ENCODE measurements around the gene KREMEN1.
A peak's percentile ranks its signal among the peaks of the same experiment; 100 is the strongest.

The KREMEN1 gene

DNA sequence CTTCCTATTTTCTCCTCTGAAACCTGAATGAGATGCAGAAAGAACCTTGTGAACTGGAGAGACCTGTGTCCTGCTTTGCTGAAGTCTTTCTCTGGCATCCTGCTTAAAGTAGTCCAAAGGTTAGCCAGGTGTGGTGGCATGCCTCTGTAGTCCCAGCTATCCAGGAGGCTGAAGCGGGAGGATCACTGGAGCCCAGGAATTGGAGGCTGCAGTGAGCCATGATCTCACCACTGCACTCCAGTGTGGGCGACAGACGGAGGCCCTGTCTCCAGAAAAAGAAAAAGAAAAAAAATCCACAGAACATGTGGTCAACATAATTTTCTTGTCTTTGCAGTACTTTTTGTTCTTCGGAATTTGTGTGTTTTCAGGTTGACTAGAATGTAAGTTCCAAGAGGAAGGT lies 2.3 kb upstream of the KREMEN1 start:
- in situ Hi-C loops (cut with HindIII; ENCODE audit: low pct_ligation_motif_present, low sequenced_read_pairs): no loop called here
- H3K36me3 ChIP-seq (replicated peaks): no peaks in the 10 kb centered on the region
- H3K4me3 ChIP-seq (ENCODE audit: low read depth, low read length): no peak overlapping the region
- TF ChIP-seq, protein P1, sequence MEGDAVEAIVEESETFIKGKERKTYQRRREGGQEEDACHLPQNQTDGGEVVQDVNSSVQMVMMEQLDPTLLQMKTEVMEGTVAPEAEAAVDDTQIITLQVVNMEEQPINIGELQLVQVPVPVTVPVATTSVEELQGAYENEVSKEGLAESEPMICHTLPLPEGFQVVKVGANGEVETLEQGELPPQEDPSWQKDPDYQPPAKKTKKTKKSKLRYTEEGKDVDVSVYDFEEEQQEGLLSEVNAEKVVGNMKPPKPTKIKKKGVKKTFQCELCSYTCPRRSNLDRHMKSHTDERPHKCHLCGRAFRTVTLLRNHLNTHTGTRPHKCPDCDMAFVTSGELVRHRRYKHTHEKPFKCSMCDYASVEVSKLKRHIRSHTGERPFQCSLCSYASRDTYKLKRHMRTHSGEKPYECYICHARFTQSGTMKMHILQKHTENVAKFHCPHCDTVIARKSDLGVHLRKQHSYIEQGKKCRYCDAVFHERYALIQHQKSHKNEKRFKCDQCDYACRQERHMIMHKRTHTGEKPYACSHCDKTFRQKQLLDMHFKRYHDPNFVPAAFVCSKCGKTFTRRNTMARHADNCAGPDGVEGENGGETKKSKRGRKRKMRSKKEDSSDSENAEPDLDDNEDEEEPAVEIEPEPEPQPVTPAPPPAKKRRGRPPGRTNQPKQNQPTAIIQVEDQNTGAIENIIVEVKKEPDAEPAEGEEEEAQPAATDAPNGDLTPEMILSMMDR (IDR thresholded peaks at IDR 0.05; ENCODE audit: low read depth, low read length, missing control alignments): no peak
- H3K27ac ChIP-seq: no peak overlapping the region
- no peak for DNase-seq
- H3K27me3 ChIP-seq (replicated peaks): peaks cover 5% of the 10 kb centered on the region

DNA sequence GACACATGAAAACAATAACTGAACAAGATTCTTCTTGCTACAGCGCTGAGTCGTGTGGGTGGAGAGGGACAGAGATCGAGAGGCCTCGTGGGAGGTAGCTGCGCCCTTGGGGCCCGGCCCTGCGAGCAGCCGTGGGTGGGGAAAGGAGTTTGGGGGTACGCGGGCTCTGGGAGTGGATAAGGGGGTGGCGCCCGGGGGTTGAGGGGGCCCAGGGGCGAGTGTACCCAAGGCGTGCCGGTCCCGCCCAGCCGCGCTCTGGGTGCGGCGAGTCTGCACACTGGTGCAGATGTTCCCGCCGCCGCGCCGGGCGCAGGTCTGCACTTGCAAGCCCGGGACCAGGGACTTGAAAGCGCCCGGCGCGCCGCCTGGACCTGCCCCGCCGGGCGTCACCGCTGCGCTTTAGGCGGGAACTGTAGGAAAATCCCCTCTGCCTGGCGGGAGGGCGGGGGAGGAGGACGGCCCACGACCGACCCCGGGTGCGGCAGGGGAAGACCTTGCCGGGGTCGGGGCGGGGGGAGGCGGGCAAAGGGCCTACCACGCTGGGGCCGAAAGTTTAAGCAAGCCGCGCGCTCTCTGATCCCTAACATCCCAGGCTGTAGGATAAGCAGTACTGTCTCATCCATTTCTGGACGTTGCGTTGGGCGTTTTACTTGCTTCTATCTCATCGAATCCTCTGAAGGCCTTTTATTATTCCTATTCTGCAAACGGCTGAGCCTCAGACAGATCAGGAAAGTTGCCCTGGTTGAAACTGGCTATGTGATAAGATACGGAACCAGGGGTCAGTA lies 1.4 kb upstream of the KREMEN1 start:
- Histone ChIP-seq H3K4me3 (ENCODE audit: low read depth, low read length) (peak overlapping the region; percentile 29), H3K27me3 (replicated peaks) (peaks cover 5% of the 10 kb centered on the region), H3K36me3 (replicated peaks) (no peaks in the 10 kb centered on the region), H3K27ac (no peak overlapping the region)
- TF ChIP-seq, protein P1 (IDR thresholded peaks at IDR 0.05; ENCODE audit: low read depth, low read length, missing control alignments): no peak
- in situ Hi-C loops (cut with HindIII; ENCODE audit: low pct_ligation_motif_present, low sequenced_read_pairs): no loop called here
- no peak for DNase-seq

DNA sequence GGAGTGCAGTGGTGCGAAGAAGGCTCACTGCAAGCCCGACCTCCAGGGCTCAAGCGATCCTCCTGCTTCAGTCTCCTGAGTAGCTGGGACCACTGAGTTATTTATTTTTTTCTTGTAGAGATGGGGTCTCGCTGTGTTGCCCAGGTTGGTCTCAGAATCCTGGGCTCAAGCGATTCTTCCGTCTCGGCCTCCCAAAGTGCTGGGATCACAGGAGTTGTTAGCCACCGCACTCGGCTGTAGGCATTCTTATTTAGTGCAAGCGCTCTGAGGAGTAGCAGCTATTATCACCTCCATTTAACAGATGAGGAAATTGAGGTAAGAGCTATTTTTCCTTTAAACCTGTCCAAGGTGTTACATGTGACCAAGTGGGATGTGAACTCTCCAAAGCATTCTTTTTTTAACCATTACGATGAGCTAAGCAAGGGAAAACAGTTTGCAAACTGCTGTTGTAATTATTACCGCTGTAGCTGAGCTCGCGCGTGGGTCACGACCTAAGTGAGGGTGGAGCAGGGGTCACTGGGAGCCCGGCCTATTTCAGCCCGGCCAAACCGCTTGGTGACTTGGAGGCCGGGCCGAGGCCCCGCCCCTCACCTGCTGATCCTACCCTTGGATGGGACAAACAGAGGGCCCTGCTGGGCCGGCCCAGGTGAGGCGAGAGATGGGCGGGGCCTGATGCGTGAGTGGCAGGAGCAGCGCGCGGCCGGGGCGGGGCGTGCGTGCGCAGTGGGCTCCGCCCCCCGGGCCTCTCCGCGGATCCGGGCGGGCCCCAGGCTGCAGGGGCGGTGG lies 449 bp upstream of the KREMEN1 start:
- H3K27ac ChIP-seq: no peak overlapping the region
- in situ Hi-C loops (cut with HindIII; ENCODE audit: low pct_ligation_motif_present, low sequenced_read_pairs): no loop called here
- H3K4me3 ChIP-seq (ENCODE audit: low read depth, low read length): peak overlapping the region; percentile 45

DNA sequence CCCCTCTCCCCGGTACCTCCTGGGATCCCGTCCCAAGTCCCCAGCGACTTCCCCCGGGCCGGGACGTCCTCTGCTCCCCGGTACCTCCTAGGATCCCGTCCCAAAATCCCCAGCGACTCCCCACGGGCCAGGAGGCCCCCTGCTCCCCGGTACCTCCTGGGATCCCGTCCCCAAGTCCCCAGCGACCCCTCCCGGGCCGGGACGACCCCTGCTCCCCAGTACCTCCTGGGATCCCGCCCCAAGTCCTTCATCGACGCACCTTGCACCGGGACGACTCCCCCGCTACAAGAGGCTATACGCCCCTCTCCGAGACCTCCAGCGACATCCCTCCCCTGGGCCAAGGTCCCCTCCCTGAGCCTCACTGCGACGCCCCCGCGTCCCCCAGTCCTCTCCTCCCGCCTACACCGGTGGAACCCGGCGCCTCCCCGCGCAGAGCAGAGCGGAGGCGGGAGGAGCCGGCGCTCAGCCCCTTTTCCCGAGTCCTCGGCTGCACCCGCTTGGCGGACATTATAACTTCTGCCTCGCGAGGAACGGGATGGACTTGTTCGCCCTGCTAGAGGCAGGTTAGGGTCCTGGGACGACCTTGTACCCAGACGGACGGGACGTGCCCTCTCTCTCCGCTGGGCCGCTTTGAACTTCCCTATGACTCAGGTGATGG lies 912 bp downstream of the KREMEN1 start:
- TF ChIP-seq, protein P1 (IDR thresholded peaks at IDR 0.05; ENCODE audit: low read depth, low read length, missing control alignments): peak; percentile 1
- peak overlapping the region; percentile 49 for H3K4me3 ChIP-seq (ENCODE audit: low read depth, low read length)
- no peak for DNase-seq
- no peak overlapping the region for H3K27ac ChIP-seq
- no peaks in the 10 kb centered on the region for H3K36me3 ChIP-seq (replicated peaks)
- in situ Hi-C loops (cut with HindIII; ENCODE audit: low pct_ligation_motif_present, low sequenced_read_pairs): no loop called here
- H3K27me3 ChIP-seq (replicated peaks): peaks cover 5% of the 10 kb centered on the region

More for the DNA sequence above, 449 bp upstream of the KREMEN1 start:
- Histone ChIP-seq H3K36me3 (replicated peaks) (no peaks in the 10 kb centered on the region), H3K27me3 (replicated peaks) (peaks cover 5% of the 10 kb centered on the region)
- DNase-seq: peak; percentile 39
- TF ChIP-seq, protein P1 (IDR thresholded peaks at IDR 0.05; ENCODE audit: low read depth, low read length, missing control alignments): no peak

DNA sequence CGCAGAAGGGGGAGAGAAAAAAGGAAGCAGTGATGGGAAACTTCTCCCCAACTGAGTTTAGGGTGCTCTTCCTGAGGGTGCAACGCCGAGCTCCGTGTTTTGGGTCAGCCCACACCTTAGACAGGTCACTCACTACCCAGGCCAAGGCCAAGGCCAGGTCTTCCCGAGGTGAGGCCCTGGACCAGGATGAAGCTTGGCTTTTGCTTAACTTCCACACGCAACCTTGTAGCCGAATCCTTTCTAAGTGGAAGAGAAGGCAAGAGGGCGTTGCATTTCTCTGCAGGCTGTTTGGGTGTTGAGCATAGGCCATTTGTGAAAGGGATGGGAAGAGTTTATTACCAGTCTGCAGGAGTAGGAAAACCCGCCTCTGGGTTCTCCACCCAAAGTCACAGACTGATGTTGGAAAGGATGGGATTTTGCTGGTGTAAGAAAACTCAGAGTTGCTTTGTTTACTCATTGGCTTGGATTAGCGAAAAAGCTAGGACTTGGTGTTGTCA lies 1.5 kb downstream of the KREMEN1 start:
- H3K4me3 ChIP-seq (ENCODE audit: low read depth, low read length): no peak overlapping the region
- TF ChIP-seq, protein P1 (IDR thresholded peaks at IDR 0.05; ENCODE audit: low read depth, low read length, missing control alignments): no peak

More for the DNA sequence above, 1.5 kb downstream of the KREMEN1 start:
- H3K36me3 ChIP-seq (replicated peaks): no peaks in the 10 kb centered on the region
- H3K27me3 ChIP-seq (replicated peaks): peaks cover 5% of the 10 kb centered on the region
- no peak overlapping the region for H3K27ac ChIP-seq
- DNase-seq: no peak
- in situ Hi-C loops (cut with HindIII; ENCODE audit: low pct_ligation_motif_present, low sequenced_read_pairs): no loop called here

Data from brain microvascular endothelial cell (primary cell).